ENCODE data around the gene KIF26A. TPM values are rescaled to one million over a fixed set of nuclear protein-coding genes. Genes with fewer than 3 reads are reported as not detected.
A peak's percentile ranks its signal among the peaks of the same experiment; 100 is the strongest.

Gene KIF26A
- total RNA-seq, 1 donor from 2014 or later = 5.9 TPM

DNA sequence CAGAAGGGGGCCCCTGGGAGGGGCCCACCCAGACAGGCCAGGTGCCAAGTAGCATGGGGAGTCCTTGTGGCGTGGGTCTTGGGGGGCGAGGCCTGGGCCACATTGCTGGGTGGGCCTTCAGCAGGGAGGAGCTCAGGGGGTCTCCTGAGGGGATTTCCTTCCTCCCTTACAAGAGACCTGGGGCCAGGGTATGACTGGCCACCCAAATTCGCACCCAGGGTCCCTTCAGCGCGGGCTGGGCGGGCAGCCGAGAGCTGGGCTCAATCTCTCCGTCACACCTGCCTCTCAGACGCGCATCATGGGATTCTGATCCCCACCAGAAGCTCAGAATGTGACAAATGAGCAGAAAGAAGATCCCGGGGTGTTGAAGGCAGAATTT, 72.4 kb downstream of the KIF26A start:
- H3K9me3 Mint-ChIP-seq (ENCODE audit: unreplicated experiment) = peaks cover 4% of the 10 kb centered on the region
- no peak overlapping the region for H3K4me3 Mint-ChIP-seq (ENCODE audit: unreplicated experiment)
- H3K36me3 Mint-ChIP-seq (ENCODE audit: unreplicated experiment) = no peaks in the 10 kb centered on the region
- no peaks in the 10 kb centered on the region for H3K4me1 Mint-ChIP-seq (ENCODE audit: low read depth, unreplicated experiment)
- no peak overlapping the region for H3K27ac Mint-ChIP-seq (ENCODE audit: unreplicated experiment)
- peaks cover 15% of the 10 kb centered on the region for H3K27me3 Mint-ChIP-seq (ENCODE audit: unreplicated experiment)
- DNase-seq = no peak
- TF ChIP-seq, protein P1, sequence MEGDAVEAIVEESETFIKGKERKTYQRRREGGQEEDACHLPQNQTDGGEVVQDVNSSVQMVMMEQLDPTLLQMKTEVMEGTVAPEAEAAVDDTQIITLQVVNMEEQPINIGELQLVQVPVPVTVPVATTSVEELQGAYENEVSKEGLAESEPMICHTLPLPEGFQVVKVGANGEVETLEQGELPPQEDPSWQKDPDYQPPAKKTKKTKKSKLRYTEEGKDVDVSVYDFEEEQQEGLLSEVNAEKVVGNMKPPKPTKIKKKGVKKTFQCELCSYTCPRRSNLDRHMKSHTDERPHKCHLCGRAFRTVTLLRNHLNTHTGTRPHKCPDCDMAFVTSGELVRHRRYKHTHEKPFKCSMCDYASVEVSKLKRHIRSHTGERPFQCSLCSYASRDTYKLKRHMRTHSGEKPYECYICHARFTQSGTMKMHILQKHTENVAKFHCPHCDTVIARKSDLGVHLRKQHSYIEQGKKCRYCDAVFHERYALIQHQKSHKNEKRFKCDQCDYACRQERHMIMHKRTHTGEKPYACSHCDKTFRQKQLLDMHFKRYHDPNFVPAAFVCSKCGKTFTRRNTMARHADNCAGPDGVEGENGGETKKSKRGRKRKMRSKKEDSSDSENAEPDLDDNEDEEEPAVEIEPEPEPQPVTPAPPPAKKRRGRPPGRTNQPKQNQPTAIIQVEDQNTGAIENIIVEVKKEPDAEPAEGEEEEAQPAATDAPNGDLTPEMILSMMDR (IDR thresholded peaks at IDR 0.05; ENCODE audit: partially characterized antibody, unreplicated experiment) = no peak

GRCh38 chr14:104211215-104211614, 72.8 kb downstream of the KIF26A start:
- TF ChIP-seq, protein P1 (IDR thresholded peaks at IDR 0.05; ENCODE audit: partially characterized antibody, unreplicated experiment) = no peak
- Mint-ChIP-seq H3K27me3 (ENCODE audit: unreplicated experiment) (peaks cover 15% of the 10 kb centered on the region), H3K9me3 (ENCODE audit: unreplicated experiment) (peaks cover 4% of the 10 kb centered on the region), H3K36me3 (ENCODE audit: unreplicated experiment) (no peaks in the 10 kb centered on the region), H3K4me3 (ENCODE audit: unreplicated experiment) (no peak overlapping the region), H3K27ac (ENCODE audit: unreplicated experiment) (no peak overlapping the region), H3K4me1 (ENCODE audit: low read depth, unreplicated experiment) (no peaks in the 10 kb centered on the region)
- peak; percentile 47 for DNase-seq

- Mint-ChIP-seq H3K27ac (ENCODE audit: unreplicated experiment) (no peak overlapping the region), H3K36me3 (ENCODE audit: unreplicated experiment) (no peaks in the 10 kb centered on the region), H3K4me3 (ENCODE audit: unreplicated experiment) (no peak overlapping the region), H3K9me3 (ENCODE audit: unreplicated experiment) (peaks cover 4% of the 10 kb centered on the region), H3K4me1 (ENCODE audit: low read depth, unreplicated experiment) (no peaks in the 10 kb centered on the region), H3K27me3 (ENCODE audit: unreplicated experiment) (peaks cover 13% of the 10 kb centered on the region)
- TF ChIP-seq, protein P1 (IDR thresholded peaks at IDR 0.05; ENCODE audit: partially characterized antibody, unreplicated experiment) = no peak
- DNase-seq = no peak
These were observed 73.4 kb downstream of the KIF26A start for GRCh38 chr14:104211741-104212140.

DNA sequence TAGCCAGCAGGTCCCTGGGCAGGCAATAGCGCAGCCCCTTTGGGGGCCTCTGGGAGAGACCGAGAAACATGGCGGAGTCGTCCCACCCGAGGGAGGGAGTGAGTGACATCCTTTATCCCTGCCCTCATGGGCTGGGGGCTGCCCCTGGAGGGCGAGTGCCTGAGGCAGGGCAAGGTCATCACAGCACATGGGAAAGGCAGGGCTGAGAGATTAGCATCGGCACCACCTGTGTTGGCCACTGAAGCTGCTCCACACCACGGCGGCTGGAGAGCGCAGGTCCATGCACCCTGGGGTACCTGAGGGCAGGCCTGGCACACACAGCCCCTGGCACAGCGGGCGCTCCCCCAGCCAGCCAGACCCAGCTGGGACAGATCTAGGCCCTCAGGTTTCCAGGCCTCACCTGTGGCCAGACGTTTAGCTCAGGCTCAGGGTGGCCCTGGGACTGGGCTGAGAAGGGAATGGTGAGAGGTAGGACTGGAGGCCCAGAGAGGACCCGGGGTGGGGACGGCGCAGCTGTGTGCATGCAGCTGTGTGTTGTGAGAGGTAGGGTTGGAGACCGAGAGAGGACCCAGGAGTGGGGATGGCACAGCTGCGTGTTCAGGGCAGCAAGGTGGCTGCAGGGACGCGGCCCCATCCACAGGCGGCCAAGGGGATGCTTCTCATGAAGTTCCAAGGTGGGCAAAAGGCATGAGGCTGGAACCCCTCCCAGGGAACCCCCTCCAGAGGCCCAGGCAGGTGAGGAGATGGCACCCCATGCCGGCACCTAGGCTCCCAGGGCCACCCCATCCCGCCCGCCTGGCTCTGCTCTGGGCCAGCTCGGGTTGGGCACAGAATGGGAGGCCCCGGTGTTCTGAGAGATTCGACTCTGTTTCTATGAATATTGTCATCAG, 74.1 kb downstream of the KIF26A start:
- H3K36me3 Mint-ChIP-seq (ENCODE audit: unreplicated experiment) = no peaks in the 10 kb centered on the region
- no peak overlapping the region for H3K4me3 Mint-ChIP-seq (ENCODE audit: unreplicated experiment)
- H3K27me3 Mint-ChIP-seq (ENCODE audit: unreplicated experiment) = peaks cover 13% of the 10 kb centered on the region
- peaks cover 4% of the 10 kb centered on the region for H3K9me3 Mint-ChIP-seq (ENCODE audit: unreplicated experiment)
- peak; percentile 4 for DNase-seq
- no peaks in the 10 kb centered on the region for H3K4me1 Mint-ChIP-seq (ENCODE audit: low read depth, unreplicated experiment)
- H3K27ac Mint-ChIP-seq (ENCODE audit: unreplicated experiment) = no peak overlapping the region
- TF ChIP-seq, protein P1 (IDR thresholded peaks at IDR 0.05; ENCODE audit: partially characterized antibody, unreplicated experiment) = no peak

Measured in glutamatergic neuron (in vitro differentiated cells).